MM.1S (cell line): ENCODE results near the gene CAPN10.

Experiments used
- DNase-seq: peaks from one replicate; pipeline ENCODE4 v3.0.0-alpha.2; 2015
- H2AFZ ChIP-seq: fragments of 300-600 bp; sonication (generic); 2 replicates; pipeline ENCODE4 v1.6.0; 2016; ENCODE audit warnings: antibody characterized with exemption, low read length
- H3F3A ChIP-seq: fragments of 300-600 bp; sonication (generic); 2 replicates; pipeline ENCODE4 v1.6.1; 2016; ENCODE audit warnings: mild to moderate bottlenecking, antibody characterized with exemption, low read length, moderate library complexity, mixed read lengths; ENCODE audit not compliant: insufficient read depth
- H3K27ac ChIP-seq: fragments of 300-600 bp; sonication (generic); 2 replicates; pipeline ENCODE4 v1.5.1; 2016; ENCODE audit warnings: mild to moderate bottlenecking, low read length
- H3K27me3 ChIP-seq: fragments of 300-600 bp; sonication (generic); replicated peaks from 2 replicates; pipeline ENCODE4 v1.6.0; 2016; ENCODE audit warnings: low read length; ENCODE audit not compliant: insufficient read depth
- H3K36me3 ChIP-seq: fragments of 300-600 bp; sonication (generic); replicated peaks from 2 replicates; pipeline ENCODE4 v1.6.1; 2016; ENCODE audit warnings: mild to moderate bottlenecking, low read length, mixed read lengths; ENCODE audit not compliant: insufficient read depth
- H3K4me1 ChIP-seq: fragments of 300-600 bp; sonication (generic); 2 replicates; pipeline ENCODE4 v1.6.1; 2016; ENCODE audit warnings: low read length, mixed read lengths
- H3K4me2 ChIP-seq: fragments of 300-600 bp; sonication (generic); 2 replicates; pipeline ENCODE4 v1.6.0; 2016; ENCODE audit warnings: low read depth, low read length
- H3K4me3 ChIP-seq: fragments of 300-600 bp; sonication (generic); 2 replicates; pipeline ENCODE4 v1.5.1; 2016; ENCODE audit warnings: low read length, mixed read lengths
- H3K79me2 ChIP-seq: fragments of 300-600 bp; sonication (generic); 2 replicates; pipeline ENCODE4 v1.6.1; 2016; ENCODE audit warnings: mixed run types, low read length, mixed read lengths
- H3K9ac ChIP-seq: fragments of 300-600 bp; sonication (generic); 2 replicates; pipeline ENCODE4 v1.6.1; 2016; ENCODE audit warnings: low read length, mixed read lengths
- H3K9me2 ChIP-seq: fragments of 300-600 bp; sonication (generic); replicated peaks from 2 replicates; pipeline ENCODE4 v1.6.1; 2016; ENCODE audit warnings: mild to moderate bottlenecking, low read length, mixed read lengths; ENCODE audit not compliant: insufficient read depth
- H3K9me3 ChIP-seq: fragments of 300-600 bp; sonication (generic); replicated peaks from 2 replicates; pipeline ENCODE4 v1.6.1; 2016; ENCODE audit warnings: mild to moderate bottlenecking, low read length, mixed read lengths; ENCODE audit not compliant: insufficient read depth
- H4K20me1 ChIP-seq: fragments of 300-600 bp; sonication (generic); 2 replicates; pipeline ENCODE4 v1.6.1; 2016; ENCODE audit warnings: mild to moderate bottlenecking, low read length, moderate library complexity, mixed read lengths; ENCODE audit not compliant: insufficient read depth
- EZH2 ChIP-seq: fragments of 300-600 bp; sonication (generic); optimal IDR thresholded peaks from 2 replicates; pipeline ENCODE3; 2017; ENCODE audit warnings: low read depth, mild to moderate bottlenecking, antibody characterized with exemption, low read length, mixed read lengths
- EZH2phosphoT487 ChIP-seq: fragments of 300-600 bp; sonication (generic); IDR thresholded peaks from 2 replicates; pipeline ENCODE4 v1.6.1; 2018; ENCODE audit warnings: antibody characterized with exemption, low read length
- TF ChIP-seq, protein P1 (sequence below): fragments of 300-600 bp; sonication (generic); IDR thresholded peaks from 2 replicates; pipeline ENCODE4 v1.5.1; 2016; ENCODE audit warnings: antibody characterized with exemption, low read length, mixed read lengths

Gene CAPN10

DNA sequence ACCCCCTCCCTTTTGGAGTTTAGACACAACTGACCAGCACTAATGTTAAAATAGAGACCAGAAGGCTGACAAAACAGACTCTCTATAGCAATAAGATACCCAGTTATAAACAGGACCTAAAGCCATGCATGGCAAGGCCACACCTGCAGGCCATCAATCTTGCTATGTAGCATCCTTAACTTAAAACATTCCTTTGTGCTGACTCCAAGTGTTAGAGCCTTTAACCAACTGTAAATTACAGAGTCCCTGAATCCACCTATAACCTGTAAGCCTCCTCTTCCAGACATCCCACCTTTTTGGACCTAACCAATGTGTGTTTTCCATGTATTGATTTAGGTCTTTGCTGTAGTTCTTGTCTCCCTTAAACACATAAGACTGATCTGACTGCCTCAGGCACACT is 46.6 kb upstream of the CAPN10 start:
- Histone ChIP-seq H3K27ac (no peak overlapping the region), H2AFZ (no peak overlapping the region), H3F3A (no peaks in the 10 kb centered on the region), H3K36me3 (0 out of 2 replicates have a peak, but pooled peaks cover 4% of the 10 kb centered on the region), H3K4me3 (no peak overlapping the region), H3K4me1 (no peaks in the 10 kb centered on the region), H3K9me2 (no peaks in the 10 kb centered on the region), H3K9ac (no peak overlapping the region), H3K79me2 (peaks cover 11% of the 10 kb centered on the region; the same call in 1 of the 2 replicates), H3K27me3 (no peaks in the 10 kb centered on the region), H4K20me1 (no peaks in the 10 kb centered on the region), H3K9me3 (no peaks in the 10 kb centered on the region), H3K4me2 (no peak overlapping the region)
- DNase-seq, result no peak
- TF ChIP-seq, protein P1, sequence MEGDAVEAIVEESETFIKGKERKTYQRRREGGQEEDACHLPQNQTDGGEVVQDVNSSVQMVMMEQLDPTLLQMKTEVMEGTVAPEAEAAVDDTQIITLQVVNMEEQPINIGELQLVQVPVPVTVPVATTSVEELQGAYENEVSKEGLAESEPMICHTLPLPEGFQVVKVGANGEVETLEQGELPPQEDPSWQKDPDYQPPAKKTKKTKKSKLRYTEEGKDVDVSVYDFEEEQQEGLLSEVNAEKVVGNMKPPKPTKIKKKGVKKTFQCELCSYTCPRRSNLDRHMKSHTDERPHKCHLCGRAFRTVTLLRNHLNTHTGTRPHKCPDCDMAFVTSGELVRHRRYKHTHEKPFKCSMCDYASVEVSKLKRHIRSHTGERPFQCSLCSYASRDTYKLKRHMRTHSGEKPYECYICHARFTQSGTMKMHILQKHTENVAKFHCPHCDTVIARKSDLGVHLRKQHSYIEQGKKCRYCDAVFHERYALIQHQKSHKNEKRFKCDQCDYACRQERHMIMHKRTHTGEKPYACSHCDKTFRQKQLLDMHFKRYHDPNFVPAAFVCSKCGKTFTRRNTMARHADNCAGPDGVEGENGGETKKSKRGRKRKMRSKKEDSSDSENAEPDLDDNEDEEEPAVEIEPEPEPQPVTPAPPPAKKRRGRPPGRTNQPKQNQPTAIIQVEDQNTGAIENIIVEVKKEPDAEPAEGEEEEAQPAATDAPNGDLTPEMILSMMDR, result no peak
- TF ChIP-seq EZH2phosphoT487 (no peak), EZH2 (no peak)

- peaks cover 29% of the 10 kb centered on the region for H3K79me2 ChIP-seq
- peaks cover 4% of the 10 kb centered on the region; the same call in 1 of the 2 replicates for H3F3A ChIP-seq
- TF ChIP-seq, protein P1, result no peak
- no peak for TF ChIP-seq EZH2
- no peak for TF ChIP-seq EZH2phosphoT487
- H4K20me1 ChIP-seq, result no peaks in the 10 kb centered on the region
- no peak overlapping the region for H3K4me3 ChIP-seq
- H3K4me2 ChIP-seq, result no peak overlapping the region
- no peaks in the 10 kb centered on the region for H3K27me3 ChIP-seq
- DNase-seq, result no peak
- peaks cover 12% of the 10 kb centered on the region; the same call in 1 of the 2 replicates for H3K4me1 ChIP-seq
- no peaks in the 10 kb centered on the region; the same call in 1 of the 2 replicates for H3K36me3 ChIP-seq
- H3K27ac ChIP-seq, result peak overlapping the region; percentile 11; the same call in 1 of the 2 replicates
- H2AFZ ChIP-seq, result no peak overlapping the region
- H3K9ac ChIP-seq, result no peak overlapping the region
- H3K9me2 ChIP-seq, result no peaks in the 10 kb centered on the region
- no peaks in the 10 kb centered on the region for H3K9me3 ChIP-seq
These were observed 35.2 kb upstream of the CAPN10 start for GRCh38 chr2:240551288-240551687.

- H3K36me3 ChIP-seq, result no peaks in the 10 kb centered on the region; the same call in 1 of the 2 replicates
- H3K4me3 ChIP-seq, result no peak overlapping the region
- H3F3A ChIP-seq, result peaks cover 4% of the 10 kb centered on the region; the same call in 1 of the 2 replicates
- no peak for DNase-seq
- no peaks in the 10 kb centered on the region for H3K27me3 ChIP-seq
- H3K9ac ChIP-seq, result no peak overlapping the region
- H3K4me2 ChIP-seq, result no peak overlapping the region
- H4K20me1 ChIP-seq, result no peaks in the 10 kb centered on the region
- no peaks in the 10 kb centered on the region for H3K9me2 ChIP-seq
- TF ChIP-seq EZH2 (no peak), EZH2phosphoT487 (no peak)
- TF ChIP-seq, protein P1, result no peak
- H3K79me2 ChIP-seq, result peaks cover 34% of the 10 kb centered on the region
- H3K27ac ChIP-seq, result peak overlapping the region; percentile 11; the same call in 1 of the 2 replicates
- no peak overlapping the region for H2AFZ ChIP-seq
- no peaks in the 10 kb centered on the region for H3K9me3 ChIP-seq
- peaks cover 12% of the 10 kb centered on the region; the same call in 1 of the 2 replicates for H3K4me1 ChIP-seq
These were observed 34.7 kb upstream of the CAPN10 start for GRCh38 chr2:240551811-240552210.
